ENCODE measurements around the gene SLC9A9.
A peak's percentile ranks its signal among the peaks of the same experiment; 100 is the strongest.

Gene SLC9A9

GRCh38 chr3:143535994-143536784, 312.1 kb downstream of the SLC9A9 start:
- no peaks in the 10 kb centered on the region for H3K9me3 ChIP-seq (replicated peaks in 1 of 11)
- no peaks in the 10 kb centered on the region for H4K20me1 ChIP-seq
- no peak overlapping the region for H3K27ac ChIP-seq
- H3K4me1 ChIP-seq = peaks cover 0 to 27% (median 14%) of the 10 kb centered on the region in 10 experiments; a peak in 18 of 20 replicates
- H3K4me3 ChIP-seq = no peak overlapping the region
- no peak overlapping the region for H3K9ac ChIP-seq
- peaks cover 0 to 36% (median 0%) of the 10 kb centered on the region in 11 experiments; a peak in 4 of 22 replicates for H3K36me3 ChIP-seq
- peak overlapping the region in 8 of 11 experiments; percentile 1 to 59 (median 26); a peak in 9 of 22 replicates for H3K4me2 ChIP-seq
- TF ChIP-seq Cebpa-rat (IDR thresholded peaks at IDR 0.05) = no peak
- no peaks in the 10 kb centered on the region for H3K27me3 ChIP-seq

- no peak overlapping the region for H3K4me3 ChIP-seq
- peaks cover 0 to 30% (median 0%) of the 10 kb centered on the region in 11 experiments; a peak in 4 of 22 replicates for H3K36me3 ChIP-seq
- no peak for TF ChIP-seq Cebpa-rat (IDR thresholded peaks at IDR 0.05)
- no peaks in the 10 kb centered on the region for H3K27me3 ChIP-seq
- H3K9ac ChIP-seq = no peak overlapping the region
- no peak overlapping the region for H3K4me2 ChIP-seq
- H3K9me3 ChIP-seq (replicated peaks in 1 of 11) = no peaks in the 10 kb centered on the region
- no peak overlapping the region for H3K27ac ChIP-seq
- no peaks in the 10 kb centered on the region for H4K20me1 ChIP-seq
- H3K4me1 ChIP-seq = peaks cover 19 to 54% (median 41%) of the 10 kb centered on the region in 10 experiments
These were observed 314.9 kb downstream of the SLC9A9 start for GRCh38 chr3:143533391-143533790.

- H3K36me3 ChIP-seq = peaks cover 0 to 23% (median 0%) of the 10 kb centered on the region in 11 experiments; a peak in 4 of 22 replicates
- H3K27me3 ChIP-seq = no peaks in the 10 kb centered on the region
- H3K9me3 ChIP-seq (replicated peaks in 1 of 11) = no peaks in the 10 kb centered on the region
- H3K4me2 ChIP-seq = no peak overlapping the region
- H4K20me1 ChIP-seq = no peaks in the 10 kb centered on the region
- H3K27ac ChIP-seq = no peak overlapping the region
- no peak for TF ChIP-seq Cebpa-rat (IDR thresholded peaks at IDR 0.05)
- no peak overlapping the region for H3K4me3 ChIP-seq
- peaks cover 31 to 61% (median 51%) of the 10 kb centered on the region in 10 experiments for H3K4me1 ChIP-seq
- no peak overlapping the region for H3K9ac ChIP-seq
These were observed 316.2 kb downstream of the SLC9A9 start for GRCh38 chr3:143532091-143532490.

- Histone ChIP-seq H3K9me3 (replicated peaks in 1 of 11) (no peaks in the 10 kb centered on the region), H3K36me3 (peaks cover 0 to 23% (median 0%) of the 10 kb centered on the region in 11 experiments; a peak in 4 of 22 replicates), H3K4me1 (peaks cover 41 to 61% (median 56%) of the 10 kb centered on the region in 10 experiments), H3K27me3 (no peaks in the 10 kb centered on the region), H4K20me1 (no peaks in the 10 kb centered on the region), H3K27ac (no peak overlapping the region; a peak in 1 of 22 replicates), H3K9ac (no peak overlapping the region), H3K4me2 (peak overlapping the region in 9 of 11 experiments; percentile 33 to 84 (median 74); a peak in 15 of 22 replicates), H3K4me3 (no peak overlapping the region)
- no peak for TF ChIP-seq Cebpa-rat (IDR thresholded peaks at IDR 0.05)
These were observed 317.2 kb downstream of the SLC9A9 start for GRCh38 chr3:143531101-143531500.

GRCh38 chr3:143529798-143530197, 318.5 kb downstream of the SLC9A9 start:
- Histone ChIP-seq H3K9ac (no peak overlapping the region), H3K4me1 (peaks cover 51 to 68% (median 64%) of the 10 kb centered on the region in 10 experiments), H3K36me3 (peaks cover 0 to 23% (median 0%) of the 10 kb centered on the region in 11 experiments; a peak in 4 of 22 replicates), H3K9me3 (replicated peaks in 1 of 11) (peaks cover 0 to under 1% (median 0%) of the 10 kb centered on the region in 11 experiments; a peak in 1 of 22 replicates), H4K20me1 (no peaks in the 10 kb centered on the region), H3K4me2 (peak overlapping the region; percentile 51 to 84 (median 75)), H3K27me3 (no peaks in the 10 kb centered on the region), H3K27ac (peak overlapping the region in 3 of 11 experiments; percentile 53 to 87 (median 60); a peak in 3 of 22 replicates), H3K4me3 (no peak overlapping the region)
- TF ChIP-seq Cebpa-rat (IDR thresholded peaks at IDR 0.05) = no peak

GRCh38 chr3:143529018-143529478, 319.2 kb downstream of the SLC9A9 start:
- Histone ChIP-seq H3K9ac (peak overlapping the region in 3 of 11 experiments; percentile 24 to 72 (median 28); a peak in 3 of 22 replicates), H3K36me3 (peaks cover 0 to 24% (median 0%) of the 10 kb centered on the region in 11 experiments; a peak in 4 of 22 replicates), H3K4me2 (peak overlapping the region; percentile 51 to 84 (median 75)), H4K20me1 (no peaks in the 10 kb centered on the region), H3K4me1 (peaks cover 51 to 70% (median 64%) of the 10 kb centered on the region in 10 experiments), H3K27ac (peak overlapping the region in 8 of 11 experiments; percentile 22 to 87 (median 53); a peak in 11 of 22 replicates), H3K4me3 (peak overlapping the region in 1 of 10 experiments; percentile 29; a peak in 2 of 20 replicates), H3K9me3 (replicated peaks in 1 of 11) (peaks cover 0 to 8% (median 0%) of the 10 kb centered on the region in 11 experiments; a peak in 3 of 22 replicates), H3K27me3 (no peaks in the 10 kb centered on the region)
- no peak for TF ChIP-seq Cebpa-rat (IDR thresholded peaks at IDR 0.05)

- H3K27ac ChIP-seq = peak overlapping the region in 10 of 11 experiments; percentile 7 to 65 (median 46); a peak in 15 of 22 replicates
- TF ChIP-seq Cebpa-rat (IDR thresholded peaks at IDR 0.05) = no peak
- peaks cover 51 to 64% (median 60%) of the 10 kb centered on the region in 10 experiments for H3K4me1 ChIP-seq
- peak overlapping the region; percentile 52 to 84 (median 74) for H3K4me2 ChIP-seq
- H3K36me3 ChIP-seq = peaks cover 0 to 27% (median 0%) of the 10 kb centered on the region in 11 experiments; a peak in 4 of 22 replicates
- H3K9ac ChIP-seq = peak overlapping the region in 5 of 11 experiments; percentile 11 to 46 (median 29); a peak in 5 of 22 replicates
- H4K20me1 ChIP-seq = no peaks in the 10 kb centered on the region
- peaks cover 0 to 10% (median 0%) of the 10 kb centered on the region in 11 experiments; a peak in 3 of 22 replicates for H3K9me3 ChIP-seq (replicated peaks in 1 of 11)
- H3K27me3 ChIP-seq = no peaks in the 10 kb centered on the region
- H3K4me3 ChIP-seq = no peak overlapping the region
These were observed 322.2 kb downstream of the SLC9A9 start for GRCh38 chr3:143526011-143526545.

- H4K20me1 ChIP-seq = no peaks in the 10 kb centered on the region
- peaks cover 0 to 10% (median 0%) of the 10 kb centered on the region in 11 experiments; a peak in 3 of 22 replicates for H3K9me3 ChIP-seq (replicated peaks in 1 of 11)
- no peak overlapping the region for H3K9ac ChIP-seq
- peaks cover 49 to 59% (median 54%) of the 10 kb centered on the region in 10 experiments for H3K4me1 ChIP-seq
- H3K4me2 ChIP-seq = peak overlapping the region; percentile 52 to 84 (median 73); a peak in 20 of 22 replicates
- no peaks in the 10 kb centered on the region for H3K27me3 ChIP-seq
- TF ChIP-seq Cebpa-rat (IDR thresholded peaks at IDR 0.05) = no peak
- peaks cover 0 to 27% (median 0%) of the 10 kb centered on the region in 11 experiments; a peak in 4 of 22 replicates for H3K36me3 ChIP-seq
- H3K4me3 ChIP-seq = no peak overlapping the region
- peak overlapping the region in 4 of 11 experiments; percentile 51 to 65 (median 60); a peak in 7 of 22 replicates for H3K27ac ChIP-seq
These were observed 322.9 kb downstream of the SLC9A9 start for GRCh38 chr3:143525408-143525807.

Data from BLaER1 treated with 17β-estradiol and CSF1 and Interleukin-3, amounts not matched to agents 10 nM and 100 nM (cell line).